ENCODE data around the gene RPAP3. TPM values are rescaled to one million over a fixed set of nuclear protein-coding genes. Genes with fewer than 3 reads are reported as not detected.
A peak's percentile ranks its signal among the peaks of the same experiment; 100 is the strongest.

RPAP3 gene
- total RNA-seq, 2 experiments from 2014 or later: 21.6 to 53.9 TPM

DNA sequence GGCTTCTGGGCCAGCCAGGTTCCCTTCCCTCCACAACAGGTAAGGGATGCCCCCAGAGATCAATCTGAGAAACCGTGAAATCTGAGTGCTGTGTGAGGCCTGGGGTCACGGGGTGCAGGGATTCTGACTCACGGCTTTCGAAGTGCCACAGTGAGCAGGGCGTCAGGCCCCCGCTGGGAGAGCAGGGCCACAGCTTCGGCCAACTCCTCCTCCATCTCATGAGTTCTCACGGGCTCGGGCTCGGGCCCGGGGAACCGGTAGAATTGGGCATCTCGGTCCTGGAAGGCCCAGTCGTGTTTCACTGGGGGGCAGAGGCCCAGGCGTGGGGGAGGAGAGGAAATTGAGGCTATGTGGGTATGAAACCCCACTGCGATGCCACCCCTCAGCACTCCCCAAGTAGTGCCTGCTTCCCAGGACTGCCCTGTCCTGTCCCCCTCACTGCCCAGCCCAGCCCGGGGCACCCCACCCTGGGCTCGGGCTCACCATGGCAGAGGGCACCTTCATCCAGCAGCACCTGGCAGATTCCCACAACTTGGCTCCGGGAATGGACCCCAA, 45.2 kb upstream of the RPAP3 start:
- intact Hi-C loops (cut with micrococcal nuclease; ENCODE audit: unreplicated experiment): no loop called here
- POLR2A ChIA-PET: interaction anchor here (1.3 kb wide), 1 partner anchor 16 kb away, joined by 3 read pairs; no protein-coding TSS in a partner anchor
- no peak overlapping the region for H3K4me2 ChIP-seq (ENCODE audit: low read length)

GRCh38 chr12:47750229-47750798, 44.5 kb upstream of the RPAP3 start:
- peak; percentile 50 for DNase-seq (ENCODE audit: low spot score)
- no peaks in the 10 kb centered on the region for H3K9me2 ChIP-seq (ENCODE audit: insufficient read depth, low read length)
- TF ChIP-seq, protein P1, sequence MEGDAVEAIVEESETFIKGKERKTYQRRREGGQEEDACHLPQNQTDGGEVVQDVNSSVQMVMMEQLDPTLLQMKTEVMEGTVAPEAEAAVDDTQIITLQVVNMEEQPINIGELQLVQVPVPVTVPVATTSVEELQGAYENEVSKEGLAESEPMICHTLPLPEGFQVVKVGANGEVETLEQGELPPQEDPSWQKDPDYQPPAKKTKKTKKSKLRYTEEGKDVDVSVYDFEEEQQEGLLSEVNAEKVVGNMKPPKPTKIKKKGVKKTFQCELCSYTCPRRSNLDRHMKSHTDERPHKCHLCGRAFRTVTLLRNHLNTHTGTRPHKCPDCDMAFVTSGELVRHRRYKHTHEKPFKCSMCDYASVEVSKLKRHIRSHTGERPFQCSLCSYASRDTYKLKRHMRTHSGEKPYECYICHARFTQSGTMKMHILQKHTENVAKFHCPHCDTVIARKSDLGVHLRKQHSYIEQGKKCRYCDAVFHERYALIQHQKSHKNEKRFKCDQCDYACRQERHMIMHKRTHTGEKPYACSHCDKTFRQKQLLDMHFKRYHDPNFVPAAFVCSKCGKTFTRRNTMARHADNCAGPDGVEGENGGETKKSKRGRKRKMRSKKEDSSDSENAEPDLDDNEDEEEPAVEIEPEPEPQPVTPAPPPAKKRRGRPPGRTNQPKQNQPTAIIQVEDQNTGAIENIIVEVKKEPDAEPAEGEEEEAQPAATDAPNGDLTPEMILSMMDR (conservative IDR thresholded peaks at IDR 0.05; ENCODE audit: low read length): no peak
- no peak for TF ChIP-seq EZH2phosphoT487 (IDR thresholded peaks at IDR 0.05; ENCODE audit: borderline replicate concordance, low read depth, low read length)
- no peaks in the 10 kb centered on the region for H4K20me1 ChIP-seq (ENCODE audit: insufficient read depth, low read length)
- H3K4me3 ChIP-seq (ENCODE audit: low read depth, low read length, poor library complexity, severe bottlenecking): no peak overlapping the region
- POLR2A ChIA-PET: no interaction called here
- BruUV-seq (replicated peaks): no TSS peak
- no peak overlapping the region for H2AFZ ChIP-seq (ENCODE audit: low read length)
- H3K79me2 ChIP-seq (ENCODE audit: insufficient read depth, low read depth, low read length): no peaks in the 10 kb centered on the region
- CTCF ChIA-PET (ENCODE audit: unreplicated experiment): no interaction called here
- H3K27ac ChIP-seq (ENCODE audit: low read depth, low read length, poor library complexity, severe bottlenecking): no peak overlapping the region
- H3K9me3 ChIP-seq (ENCODE audit: low read length): no peaks in the 10 kb centered on the region
- H3K4me1 ChIP-seq (ENCODE audit: insufficient read depth, low read length, poor library complexity, severe bottlenecking): peaks cover 55% of the 10 kb centered on the region
- intact Hi-C loops (cut with micrococcal nuclease; ENCODE audit: unreplicated experiment): no loop called here
- H3K36me3 ChIP-seq (ENCODE audit: insufficient read depth, low read length): no peaks in the 10 kb centered on the region
- no peak overlapping the region for H3K4me2 ChIP-seq (ENCODE audit: low read length)

More for the DNA sequence above, 45.2 kb upstream of the RPAP3 start:
- H3K36me3 ChIP-seq (ENCODE audit: insufficient read depth, low read length): no peaks in the 10 kb centered on the region
- no peak for TF ChIP-seq EZH2phosphoT487 (IDR thresholded peaks at IDR 0.05; ENCODE audit: borderline replicate concordance, low read depth, low read length)
- TF ChIP-seq, protein P1 (conservative IDR thresholded peaks at IDR 0.05; ENCODE audit: low read length): no peak
- no peak for DNase-seq (ENCODE audit: low spot score)
- H3K4me3 ChIP-seq (ENCODE audit: low read depth, low read length, poor library complexity, severe bottlenecking): no peak overlapping the region
- no peaks in the 10 kb centered on the region for H4K20me1 ChIP-seq (ENCODE audit: insufficient read depth, low read length)
- BruUV-seq (replicated peaks): no TSS peak
- peaks cover 62% of the 10 kb centered on the region for H3K4me1 ChIP-seq (ENCODE audit: insufficient read depth, low read length, poor library complexity, severe bottlenecking)
- CTCF ChIA-PET (ENCODE audit: unreplicated experiment): no interaction called here
- H3K9me3 ChIP-seq (ENCODE audit: low read length): no peaks in the 10 kb centered on the region
- H3K27ac ChIP-seq (ENCODE audit: low read depth, low read length, poor library complexity, severe bottlenecking): no peak overlapping the region
- no peaks in the 10 kb centered on the region for H3K79me2 ChIP-seq (ENCODE audit: insufficient read depth, low read depth, low read length)
- H2AFZ ChIP-seq (ENCODE audit: low read length): no peak overlapping the region
- no peaks in the 10 kb centered on the region for H3K9me2 ChIP-seq (ENCODE audit: insufficient read depth, low read length)

GRCh38 chr12:47748899-47749298, 43.1 kb upstream of the RPAP3 start:
- Histone ChIP-seq H3K4me2 (ENCODE audit: low read length) (no peak overlapping the region), H3K36me3 (ENCODE audit: insufficient read depth, low read length) (no peaks in the 10 kb centered on the region), H3K27ac (ENCODE audit: low read depth, low read length, poor library complexity, severe bottlenecking) (no peak overlapping the region), H3K4me3 (ENCODE audit: low read depth, low read length, poor library complexity, severe bottlenecking) (no peak overlapping the region), H3K4me1 (ENCODE audit: insufficient read depth, low read length, poor library complexity, severe bottlenecking) (peaks cover 47% of the 10 kb centered on the region), H3K9me2 (ENCODE audit: insufficient read depth, low read length) (no peaks in the 10 kb centered on the region), H3K9me3 (ENCODE audit: low read length) (no peaks in the 10 kb centered on the region), H2AFZ (ENCODE audit: low read length) (no peak overlapping the region), H4K20me1 (ENCODE audit: insufficient read depth, low read length) (no peaks in the 10 kb centered on the region), H3K79me2 (ENCODE audit: insufficient read depth, low read depth, low read length) (no peaks in the 10 kb centered on the region)
- TF ChIP-seq, protein P1 (conservative IDR thresholded peaks at IDR 0.05; ENCODE audit: low read length): no peak
- TF ChIP-seq EZH2phosphoT487 (IDR thresholded peaks at IDR 0.05; ENCODE audit: borderline replicate concordance, low read depth, low read length): no peak
- ChIA-PET CTCF (ENCODE audit: unreplicated experiment) (interaction anchor here (1.5 kb wide), 1 partner anchor 18 kb away, joined by 5 read pairs; no protein-coding TSS in a partner anchor), POLR2A (interaction anchor here (0.9 to 1.0 kb wide), 2 partner anchors 28 to 41 kb away, joined by 3 to 6 read pairs; no protein-coding TSS in a partner anchor)
- no peak for DNase-seq (ENCODE audit: low spot score)
- BruUV-seq (replicated peaks): no TSS peak
- intact Hi-C loops (cut with micrococcal nuclease; ENCODE audit: unreplicated experiment): no loop called here
